Mammary epithelial cell (primary cell): ENCODE measurements around the gene VIL1.

Experiments
- EZH2 ChIP-seq: IDR thresholded peaks from 2 replicates; pipeline ENCODE4 v1.6.1; 2012; ENCODE audit warnings: low read length, inconsistent platforms, borderline replicate concordance
- TF ChIP-seq, protein P1 (sequence below), 2 donors: IDR thresholded peaks in 1 of 2; conservative IDR thresholded peaks in 1 of 2; 2 replicates each; pipeline ENCODE4 v1.5.1; 2011 to 2012; ENCODE audit warnings: inconsistent platforms in 2 of 2, low read length in 2 of 2, mild to moderate bottlenecking in 2 of 2, control low read depth in 1 of 2, low read depth in 1 of 2; ENCODE audit not compliant: insufficient read depth in 1 of 2; ENCODE audit errors: extremely low read depth in 1 of 2

DNA sequence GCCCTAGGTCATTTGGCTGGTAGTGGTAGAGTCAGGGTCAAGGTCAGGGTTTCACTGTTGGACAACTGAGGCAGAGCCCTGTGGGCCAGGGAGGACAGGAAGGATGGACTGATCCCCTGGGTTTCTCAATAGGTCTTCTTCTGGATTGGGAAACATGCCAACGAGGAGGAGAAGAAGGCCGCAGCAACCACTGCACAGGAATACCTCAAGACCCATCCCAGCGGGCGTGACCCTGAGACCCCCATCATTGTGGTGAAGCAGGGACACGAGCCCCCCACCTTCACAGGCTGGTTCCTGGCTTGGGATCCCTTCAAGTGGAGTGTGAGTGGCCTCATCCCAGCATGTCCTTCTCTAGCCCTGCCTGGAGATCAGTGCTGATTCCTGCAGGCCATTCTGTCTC lies 18.1 kb downstream of the VIL1 start:
- TF ChIP-seq, protein P1, sequence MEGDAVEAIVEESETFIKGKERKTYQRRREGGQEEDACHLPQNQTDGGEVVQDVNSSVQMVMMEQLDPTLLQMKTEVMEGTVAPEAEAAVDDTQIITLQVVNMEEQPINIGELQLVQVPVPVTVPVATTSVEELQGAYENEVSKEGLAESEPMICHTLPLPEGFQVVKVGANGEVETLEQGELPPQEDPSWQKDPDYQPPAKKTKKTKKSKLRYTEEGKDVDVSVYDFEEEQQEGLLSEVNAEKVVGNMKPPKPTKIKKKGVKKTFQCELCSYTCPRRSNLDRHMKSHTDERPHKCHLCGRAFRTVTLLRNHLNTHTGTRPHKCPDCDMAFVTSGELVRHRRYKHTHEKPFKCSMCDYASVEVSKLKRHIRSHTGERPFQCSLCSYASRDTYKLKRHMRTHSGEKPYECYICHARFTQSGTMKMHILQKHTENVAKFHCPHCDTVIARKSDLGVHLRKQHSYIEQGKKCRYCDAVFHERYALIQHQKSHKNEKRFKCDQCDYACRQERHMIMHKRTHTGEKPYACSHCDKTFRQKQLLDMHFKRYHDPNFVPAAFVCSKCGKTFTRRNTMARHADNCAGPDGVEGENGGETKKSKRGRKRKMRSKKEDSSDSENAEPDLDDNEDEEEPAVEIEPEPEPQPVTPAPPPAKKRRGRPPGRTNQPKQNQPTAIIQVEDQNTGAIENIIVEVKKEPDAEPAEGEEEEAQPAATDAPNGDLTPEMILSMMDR (conservative IDR thresholded peaks at IDR 0.05 in 1 of 2, IDR thresholded peaks at IDR 0.05 in 1 of 2; ENCODE audit: extremely low read depth in 1 of 2, insufficient read depth in 1 of 2, low read depth in 1 of 2, low read length in 2 of 2): no peak
- no peak for TF ChIP-seq EZH2
